Fibroblast of the aortic adventitia (primary cell): ENCODE data around the gene WDFY1. TPM values are rescaled to one million over a fixed set of nuclear protein-coding genes. Genes with fewer than 3 reads are reported as not detected.
"Not testable (repeated sequence)": the region's sequence is repeated elsewhere in the genome, so short reads cannot be mapped to it uniquely, and the experiment has no call there.

Experiments used
- DNase-seq: peaks from one replicate; pipeline ENCODE4 v3.0.0-alpha.2; 2010; ENCODE audit warnings: low read depth
- H3K4me3 ChIP-seq: 2 replicates; pipeline ENCODE4 v1.5.1; 2011; ENCODE audit warnings: low read depth, mild to moderate bottlenecking, control low read depth, low read length, moderate library complexity
- total RNA-seq: library from RNA; depleted of rRNA; stranded (reverse); fragments of >200 nt; gene quantifications from 2 replicates; pipeline ENCODE4 v1.2.3, GENCODE V29; 2012; ENCODE audit warnings: low replicate concordance
- TF ChIP-seq, protein P1 (sequence below): IDR thresholded peaks from 2 replicates; pipeline ENCODE4 v1.5.1; 2011; ENCODE audit warnings: mild to moderate bottlenecking, low read length, control low read depth, inconsistent platforms; ENCODE audit not compliant: insufficient read depth

Gene WDFY1
- total RNA-seq, 1 donor, result 95.4 TPM

DNA sequence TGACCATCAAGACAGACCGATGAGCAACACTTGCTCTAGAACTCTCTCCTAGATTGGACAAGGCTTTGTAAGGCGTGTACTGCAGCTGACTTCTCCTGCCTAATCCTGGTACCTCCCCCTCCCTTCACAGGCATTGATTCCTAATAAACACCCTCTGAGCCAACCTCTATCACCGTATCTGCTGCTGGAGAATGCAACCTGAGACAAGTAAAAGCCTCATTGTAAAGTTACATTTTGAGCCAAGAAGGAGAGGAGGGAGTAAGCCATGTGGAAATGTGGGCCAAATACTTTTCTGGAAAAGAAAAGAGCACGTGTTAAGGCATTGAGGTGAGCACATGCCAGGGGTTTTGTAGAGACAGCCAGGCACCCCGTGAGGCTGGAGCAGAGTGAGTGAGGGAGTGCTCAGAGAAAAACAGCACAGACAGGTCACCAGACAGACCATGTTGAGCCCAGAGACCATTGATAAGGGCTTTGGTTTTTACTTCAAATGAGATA is 2.6 kb upstream of the WDFY1 start:
- H3K4me3 ChIP-seq, result no peak overlapping the region
- DNase-seq, result no peak
- TF ChIP-seq, protein P1, sequence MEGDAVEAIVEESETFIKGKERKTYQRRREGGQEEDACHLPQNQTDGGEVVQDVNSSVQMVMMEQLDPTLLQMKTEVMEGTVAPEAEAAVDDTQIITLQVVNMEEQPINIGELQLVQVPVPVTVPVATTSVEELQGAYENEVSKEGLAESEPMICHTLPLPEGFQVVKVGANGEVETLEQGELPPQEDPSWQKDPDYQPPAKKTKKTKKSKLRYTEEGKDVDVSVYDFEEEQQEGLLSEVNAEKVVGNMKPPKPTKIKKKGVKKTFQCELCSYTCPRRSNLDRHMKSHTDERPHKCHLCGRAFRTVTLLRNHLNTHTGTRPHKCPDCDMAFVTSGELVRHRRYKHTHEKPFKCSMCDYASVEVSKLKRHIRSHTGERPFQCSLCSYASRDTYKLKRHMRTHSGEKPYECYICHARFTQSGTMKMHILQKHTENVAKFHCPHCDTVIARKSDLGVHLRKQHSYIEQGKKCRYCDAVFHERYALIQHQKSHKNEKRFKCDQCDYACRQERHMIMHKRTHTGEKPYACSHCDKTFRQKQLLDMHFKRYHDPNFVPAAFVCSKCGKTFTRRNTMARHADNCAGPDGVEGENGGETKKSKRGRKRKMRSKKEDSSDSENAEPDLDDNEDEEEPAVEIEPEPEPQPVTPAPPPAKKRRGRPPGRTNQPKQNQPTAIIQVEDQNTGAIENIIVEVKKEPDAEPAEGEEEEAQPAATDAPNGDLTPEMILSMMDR, result no peak

DNA sequence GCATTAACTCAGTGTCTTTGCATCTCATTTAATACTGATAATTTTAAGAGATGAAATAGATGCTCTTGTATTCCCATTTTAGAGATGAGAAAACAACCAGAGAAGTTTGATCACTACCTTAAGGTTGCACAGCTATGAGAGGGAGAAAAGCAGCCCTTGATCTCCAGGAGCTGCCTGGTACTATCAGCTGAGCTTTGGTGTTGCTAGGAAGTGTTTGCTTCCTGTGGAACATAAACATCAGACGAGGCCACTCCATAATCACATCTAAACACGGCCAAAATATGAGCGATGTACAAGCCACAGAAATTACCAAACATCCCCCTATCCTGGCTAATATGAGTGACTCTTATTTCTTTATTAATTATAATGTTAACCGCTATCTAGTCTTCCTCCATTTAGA is 620 bp upstream of the WDFY1 start:
- TF ChIP-seq, protein P1, result no peak
- H3K4me3 ChIP-seq, result no peak overlapping the region
- no peak for DNase-seq

DNA sequence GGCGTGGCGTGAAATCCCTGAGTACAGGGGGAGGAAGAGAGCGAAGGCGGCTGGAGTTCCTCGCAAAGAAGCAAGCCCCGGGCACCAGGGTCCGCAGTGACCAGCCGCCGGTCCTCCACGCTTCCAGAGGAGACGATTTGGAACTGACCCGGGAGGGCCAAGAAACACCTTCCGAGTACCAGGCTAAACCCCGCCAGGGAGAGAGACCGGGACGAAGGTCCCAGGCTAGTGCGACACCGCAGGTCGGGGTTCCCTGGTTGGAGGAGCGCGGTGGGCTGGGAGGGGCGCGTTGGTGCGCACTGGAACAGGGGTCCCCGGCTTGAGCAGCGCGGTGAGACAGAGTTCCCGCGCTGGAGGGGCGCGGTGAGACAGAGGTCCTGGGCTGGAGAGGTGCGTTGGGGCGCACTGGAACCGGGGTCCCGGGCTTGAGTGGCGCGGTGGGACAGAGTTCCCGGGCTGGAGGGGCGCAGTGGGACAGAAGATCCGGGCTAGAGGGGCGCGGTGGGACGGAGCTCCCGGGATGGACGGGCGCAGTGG is 901 bp downstream of the WDFY1 start:
- H3K4me3 ChIP-seq, result peak overlapping the region; percentile 90
- DNase-seq, result no peak
- TF ChIP-seq, protein P1, result no peak

DNA sequence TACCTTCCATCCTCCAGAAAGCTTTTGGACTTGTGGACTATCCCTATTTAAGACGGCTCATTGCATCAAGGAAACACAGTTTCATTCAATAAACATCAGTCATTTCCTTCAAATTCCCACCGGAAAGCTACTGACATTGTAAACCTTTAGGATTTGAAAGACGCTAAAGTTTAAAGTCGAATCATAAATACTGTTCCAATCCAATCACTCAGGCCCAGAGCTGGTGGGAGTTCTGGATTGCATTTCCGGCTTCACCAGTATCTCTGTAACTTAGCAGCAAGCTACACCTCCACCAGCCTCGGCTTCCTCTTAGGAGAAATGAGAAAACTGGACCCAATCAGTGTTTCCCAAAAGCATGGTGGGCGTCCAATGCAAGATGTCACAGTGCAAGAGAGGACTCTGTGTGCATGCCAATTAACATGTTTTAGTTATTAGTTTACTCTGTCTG is 1.6 kb downstream of the WDFY1 start:
- H3K4me3 ChIP-seq, result peak overlapping the region; percentile 90
- TF ChIP-seq, protein P1, result no peak
- peak; percentile 65 for DNase-seq

DNA sequence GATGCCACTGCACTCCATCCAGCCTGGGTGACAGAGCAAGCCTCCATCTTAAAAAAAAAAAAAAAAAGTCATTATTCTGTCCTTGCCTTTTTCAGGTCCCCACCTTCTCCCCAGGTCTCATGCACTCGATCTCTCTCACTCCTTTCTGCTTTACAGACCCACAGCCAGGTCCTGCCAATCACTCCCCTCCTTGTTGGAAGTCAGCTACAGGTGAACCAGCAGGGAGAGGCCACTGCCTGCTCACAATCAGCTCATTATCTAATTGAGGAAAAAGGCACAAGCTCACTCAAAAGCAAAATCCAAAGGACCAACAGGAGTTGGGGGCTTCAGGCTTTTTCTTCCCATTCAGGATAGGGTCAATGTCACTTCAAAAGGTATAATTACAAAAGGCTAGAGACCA is 2.0 kb downstream of the WDFY1 start:
- H3K4me3 ChIP-seq, result peak overlapping the region; percentile 90
- TF ChIP-seq, protein P1, result no peak
- no peak for DNase-seq

DNA sequence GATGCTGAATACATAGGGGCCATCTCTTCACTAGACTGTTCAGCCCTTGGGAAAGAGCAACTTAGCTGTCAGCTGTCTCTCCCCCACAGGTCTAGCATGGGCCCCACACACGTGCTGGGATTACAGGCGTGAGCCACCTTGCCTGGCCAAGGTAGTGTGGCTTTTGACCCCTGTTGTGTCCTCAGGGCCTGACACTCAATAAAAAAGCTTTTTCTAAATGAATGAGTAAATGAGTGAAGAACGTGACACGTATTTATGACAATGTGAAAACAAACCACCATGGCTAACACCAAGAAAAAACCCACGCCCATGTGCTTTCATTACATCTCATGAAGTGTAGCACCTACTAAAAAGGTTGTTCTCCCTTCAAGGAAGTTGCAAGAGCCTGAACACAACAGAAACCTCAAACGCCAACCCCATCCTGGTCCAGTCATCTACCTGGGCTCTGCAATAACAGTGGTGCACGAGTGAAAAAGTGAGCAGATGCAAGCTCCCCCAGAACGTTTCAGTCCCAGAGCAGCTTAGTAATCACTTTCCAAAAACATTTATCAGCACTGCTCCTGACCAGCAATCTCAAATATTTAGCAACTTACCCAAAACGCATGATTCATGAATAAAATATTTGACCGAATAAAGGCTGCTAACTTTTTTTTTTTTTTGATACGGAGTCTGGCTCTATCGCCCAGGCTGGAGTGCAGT is 3.4 kb downstream of the WDFY1 start:
- TF ChIP-seq, protein P1, result no peak
- H3K4me3 ChIP-seq, result peak overlapping the region; percentile 43
- DNase-seq, result peak; percentile 94

DNA sequence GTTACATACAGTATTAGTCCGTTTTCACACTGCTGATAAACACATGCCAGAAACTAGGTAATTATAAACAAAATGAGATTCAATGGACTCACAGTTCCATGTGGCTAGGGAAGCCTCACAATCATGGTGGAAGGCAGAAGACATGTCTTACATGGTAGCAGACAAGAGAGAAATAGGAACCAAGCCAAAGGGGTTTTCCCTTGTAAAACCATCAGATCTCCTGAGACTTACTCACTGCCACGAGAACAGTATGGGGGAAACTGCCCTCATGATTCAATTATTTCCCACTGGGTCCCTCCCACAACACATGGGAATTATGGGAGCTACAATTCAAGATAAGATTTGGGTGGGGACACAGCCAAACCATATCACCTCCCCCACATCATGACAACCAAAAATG is 5.7 kb downstream of the WDFY1 start:
- not testable (repeated sequence) for H3K4me3 ChIP-seq
- DNase-seq, result peak; percentile 73
